Activated CD4-positive, alpha-beta T cell treated with anti-CD3 and anti-CD28 coated beads, Interleukin-2, amount 50 U/mL, for 4 hours (primary cell): ENCODE data around the gene CDH23.

Source experiments
- DNase-seq, 2 experiments: peaks; one replicate each; pipeline ENCODE4 v3.0.0-alpha.2; 2020

CDH23 gene

GRCh38 chr10:71573562-71574518 lies 177.1 kb downstream of the CDH23 start:
- no peak for DNase-seq

- no peak for DNase-seq
Measured at GRCh38 chr10:71575451-71575850, 178.7 kb downstream of the CDH23 start.

GRCh38 chr10:71575934-71576801 lies 179.4 kb downstream of the CDH23 start:
- no peak for DNase-seq

- DNase-seq = no peak
Measured at GRCh38 chr10:71576842-71577241, 180.1 kb downstream of the CDH23 start.

- no peak for DNase-seq
Measured at GRCh38 chr10:71577345-71577744, 180.6 kb downstream of the CDH23 start.

GRCh38 chr10:71578069-71578468 lies 181.3 kb downstream of the CDH23 start:
- no peak for DNase-seq

GRCh38 chr10:71579668-71580067 lies 182.9 kb downstream of the CDH23 start:
- DNase-seq = no peak

GRCh38 chr10:71580415-71580814 lies 183.7 kb downstream of the CDH23 start:
- DNase-seq = no peak

- DNase-seq = no peak
Measured at GRCh38 chr10:71580926-71581325, 184.2 kb downstream of the CDH23 start.

GRCh38 chr10:71581376-71581775 lies 184.7 kb downstream of the CDH23 start:
- DNase-seq = no peak

GRCh38 chr10:71582019-71582418 lies 185.3 kb downstream of the CDH23 start:
- no peak for DNase-seq

GRCh38 chr10:71582506-71583475 lies 186.1 kb downstream of the CDH23 start:
- DNase-seq = no peak

- no peak for DNase-seq
Measured at GRCh38 chr10:71584461-71584860, 187.7 kb downstream of the CDH23 start.

GRCh38 chr10:71584902-71585563 lies 188.3 kb downstream of the CDH23 start:
- DNase-seq = no peak

- no peak for DNase-seq
Measured at GRCh38 chr10:71585564-71586290, 189.0 kb downstream of the CDH23 start.

GRCh38 chr10:71587941-71588573 lies 191.3 kb downstream of the CDH23 start:
- no peak for DNase-seq

GRCh38 chr10:71588685-71589084 lies 192.0 kb downstream of the CDH23 start:
- no peak for DNase-seq

GRCh38 chr10:71589617-71590551 lies 193.2 kb downstream of the CDH23 start:
- no peak for DNase-seq

- DNase-seq = no peak
Measured at GRCh38 chr10:71590781-71591350, 194.1 kb downstream of the CDH23 start.
